CD4-positive, alpha-beta memory T cell (primary cell): ENCODE measurements around the gene ZNF768. TPM values are rescaled to one million over a fixed set of nuclear protein-coding genes. Genes with fewer than 3 reads are reported as not detected.

ENCODE experiments used
- CTCF ChIA-PET: fragments of 350-600 bp; sonication (Branson Sonifier 250); formaldehyde crosslinking; loops from one replicate; lab custom pipeline; 2021; ENCODE audit warnings: inconsistent platforms; ENCODE audit not compliant: partially characterized antibody; lab: Charles Lee
- POLR2A ChIA-PET: fragments of 350-600 bp; sonication (Branson Sonifier 250); formaldehyde crosslinking; loops from one replicate; lab custom pipeline; 2021; ENCODE audit not compliant: partially characterized antibody; lab: Charles Lee
- DNase-seq, 5 donors: peaks; one replicate each; pipeline versions ENCODE4 v3.0.0 to v3.0.0-alpha.2; 2020 to 2022; ENCODE audit warnings: mixed read lengths in 1 of 5
- H3K27ac ChIP-seq: one replicate; pipeline ENCODE4 v1.7.0; 2013; ENCODE audit warnings: low read depth, low read length
- H3K27me3 ChIP-seq: 2 replicates; pipeline ENCODE4 v1.7.0; 2013; ENCODE audit warnings: mild to moderate bottlenecking, low read length, moderate library complexity; ENCODE audit not compliant: insufficient read depth
- H3K36me3 ChIP-seq: 2 replicates; pipeline ENCODE4 v1.7.0; 2013; ENCODE audit warnings: mild to moderate bottlenecking, low read length, moderate library complexity; ENCODE audit not compliant: insufficient read depth
- H3K4me1 ChIP-seq: 2 replicates; pipeline ENCODE4 v1.7.0; 2013; ENCODE audit warnings: mild to moderate bottlenecking, low read length, moderate library complexity; ENCODE audit not compliant: insufficient read depth
- H3K4me3 ChIP-seq, 2 donors: one replicate each; pipeline ENCODE4 v1.7.0; 2013; ENCODE audit warnings: low read length in 2 of 2, mild to moderate bottlenecking in 1 of 2
- H3K9me3 ChIP-seq, 2 donors: one replicate each; pipeline ENCODE4 v1.7.0; 2013; ENCODE audit warnings: low read length in 2 of 2, control low read depth in 1 of 2; ENCODE audit not compliant: control insufficient read depth in 1 of 2
- H3K27ac Mint-ChIP-seq, 7 donors: one replicate each; pipeline ENCODE4 v1.8.0; 2020 to 2021; ENCODE audit warnings: mixed read lengths in 7 of 7, mild to moderate bottlenecking in 6 of 7, inconsistent platforms in 3 of 7, moderate library complexity in 3 of 7
- H3K27me3 Mint-ChIP-seq, 2 donors: one replicate each; pipeline ENCODE4 v1.8.0; 2020 to 2021; ENCODE audit warnings: mixed read lengths in 2 of 2
- H3K36me3 Mint-ChIP-seq, 2 donors: one replicate each; pipeline ENCODE4 v1.8.0; 2020 to 2021; ENCODE audit warnings: mixed read lengths in 2 of 2, inconsistent platforms in 1 of 2, mild to moderate bottlenecking in 1 of 2
- H3K4me1 Mint-ChIP-seq, 4 donors: one replicate each; pipeline ENCODE4 v1.8.0; 2020 to 2021; ENCODE audit warnings: mixed read lengths in 4 of 4, mild to moderate bottlenecking in 1 of 4
- H3K4me3 Mint-ChIP-seq, 8 donors: one replicate each; pipeline ENCODE4 v1.8.0; 2020 to 2021; ENCODE audit warnings: mixed read lengths in 8 of 8, mild to moderate bottlenecking in 7 of 8, moderate library complexity in 6 of 8, inconsistent platforms in 3 of 8
- H3K9me3 Mint-ChIP-seq, 8 donors: one replicate each; pipeline ENCODE4 v1.8.0; 2020 to 2021; ENCODE audit warnings: mixed read lengths in 8 of 8, mild to moderate bottlenecking in 5 of 8, inconsistent platforms in 3 of 8, moderate library complexity in 1 of 8
- intact Hi-C: fragments of 100-400 bp; cut with micrococcal nuclease; formaldehyde crosslinking; loops from one replicate; pipeline ENCODE4 v1.15.1; 2023
- polyA plus RNA-seq, 2 donors: library from polyadenylated mRNA; unstranded; fragments of 300-500 nt; fragmentation: Illumina TruSeq; gene quantifications; one replicate each; pipeline ENCODE4 v1.2.3, GENCODE V29; 2021
- total RNA-seq, 2 experiments: library from RNA; stranded (reverse); gene quantifications; one replicate each; pipeline ENCODE4 v1.2.3, GENCODE V29; 2021

The ZNF768 gene
- total and polyA plus RNA-seq, 4 experiments from 2014 or later = 0.69 to 6.1 (median 3.8) TPM

GRCh38 chr16:30534368-30535105 is 8.2 kb upstream of the ZNF768 start, which contains the start of gene ZNF747:
Gene ZNF747, minus strand, starts transcription at chr16:30534858. Its CDS starts 179 bp downstream, at chr16:30534679.
- H3K36me3 ChIP-seq = no peaks in the 10 kb centered on the region
- peaks cover 0 to 14% of the 10 kb centered on the region in 2 donors for H3K36me3 Mint-ChIP-seq
- intact Hi-C loops = loop anchor here (1.0 to 2.0 kb wide), 6 partner anchors 7 to 104 kb away; partner anchors contain the start of genes DCTPP1 and ZNF764
- CTCF ChIA-PET = interaction anchor here (0.6 to 4.7 kb wide), 29 partner anchors 9 to 127 kb away, joined by 3 to 101 read pairs (median 7); partner anchors contain the start of genes DCTPP1, PRR14, SEPHS2 and ZNF688
- H3K9me3 ChIP-seq = no peaks in the 10 kb centered on the region
- no peaks in the 10 kb centered on the region for H3K9me3 Mint-ChIP-seq
- H3K4me1 Mint-ChIP-seq = peaks cover 15 to 51% (median 31%) of the 10 kb centered on the region in 4 donors
- peak within 1 kb of the TSS; percentile 86 to 92 for H3K4me3 ChIP-seq
- POLR2A ChIA-PET = interaction anchor here (0.5 to 11.1 kb wide), 37 partner anchors 11 to 1713 kb away, joined by 3 to 457 read pairs (median 6); partner anchors contain the start of genes DCTPP1, FBRS, ITGAL and PRR14
- peak within 1 kb of the TSS; percentile 87 to 99 (median 93) for H3K4me3 Mint-ChIP-seq
- peak within 1 kb of the TSS; percentile 91 for H3K27ac ChIP-seq
- H3K27ac Mint-ChIP-seq = peak within 1 kb of the TSS; percentile 94 to 99 (median 97)
- no peaks in the 10 kb centered on the region for H3K27me3 ChIP-seq
- DNase-seq = peak; percentile 89 to 92 (median 90)
- peaks cover 42% of the 10 kb centered on the region for H3K4me1 ChIP-seq
- H3K27me3 Mint-ChIP-seq = no peaks in the 10 kb centered on the region

GRCh38 chr16:30533748-30534367 is 7.5 kb upstream of the ZNF768 start:
- Histone ChIP-seq H3K9me3 (no peaks in the 10 kb centered on the region), H3K36me3 (no peaks in the 10 kb centered on the region), H3K4me3 (peak overlapping the region in 1 of 2 donors; percentile 92), H3K27ac (peak overlapping the region; percentile 91), H3K27me3 (no peaks in the 10 kb centered on the region), H3K4me1 (peaks cover 48% of the 10 kb centered on the region)
- Mint-ChIP-seq H3K27ac (peak overlapping the region; percentile 90 to 98 (median 94)), H3K4me1 (peaks cover 18 to 52% (median 37%) of the 10 kb centered on the region in 4 donors), H3K9me3 (no peaks in the 10 kb centered on the region), H3K27me3 (no peaks in the 10 kb centered on the region), H3K4me3 (peak overlapping the region; percentile 81 to 99 (median 91)), H3K36me3 (peaks cover 0 to 14% of the 10 kb centered on the region in 2 donors)
- DNase-seq = no peak
- intact Hi-C loops = loop anchor here (2.0 kb wide), 1 partner anchor 85 kb away; no protein-coding TSS in a partner anchor
- POLR2A ChIA-PET = interaction anchor here (0.6 to 11.1 kb wide), 23 partner anchors 10 to 1712 kb away, joined by 3 to 457 read pairs (median 17); partner anchors contain the start of genes DCTPP1, FBRS, ITGAL and PRR14
- CTCF ChIA-PET = interaction anchor here (0.7 to 4.7 kb wide), 16 partner anchors 11 to 224 kb away, joined by 3 to 101 read pairs (median 12); partner anchors contain the start of genes DCTPP1, ZNF688 and ZNF764

GRCh38 chr16:30533146-30533522 is 6.8 kb upstream of the ZNF768 start:
- Mint-ChIP-seq H3K4me3 (peak overlapping the region; percentile 55 to 99 (median 76)), H3K36me3 (peaks cover 0 to 14% of the 10 kb centered on the region in 2 donors), H3K27me3 (no peaks in the 10 kb centered on the region), H3K9me3 (no peaks in the 10 kb centered on the region), H3K4me1 (peaks cover 20 to 58% (median 41%) of the 10 kb centered on the region in 4 donors), H3K27ac (peak overlapping the region in 5 of 7 donors; percentile 15 to 92 (median 62))
- Histone ChIP-seq H3K4me1 (peaks cover 53% of the 10 kb centered on the region), H3K27ac (no peak overlapping the region), H3K27me3 (no peaks in the 10 kb centered on the region), H3K36me3 (no peaks in the 10 kb centered on the region), H3K9me3 (no peaks in the 10 kb centered on the region), H3K4me3 (no peak overlapping the region)
- POLR2A ChIA-PET = interaction anchor here (1.4 to 11.1 kb wide), 10 partner anchors 9 to 117 kb away, joined by 6 to 457 read pairs (median 28); partner anchors contain the start of genes DCTPP1, ITGAL, PRR14 and ZNF688
- no peak for DNase-seq
- CTCF ChIA-PET = interaction anchor here (1.0 to 4.2 kb wide), 4 partner anchors 25 to 84 kb away, joined by 5 to 101 read pairs (median 24); partner anchors contain the start of genes ZNF688 and ZNF764
- intact Hi-C loops = no loop called here

- Mint-ChIP-seq H3K4me3 (peak overlapping the region in 5 of 8 donors; percentile 55 to 99 (median 76)), H3K27ac (peak overlapping the region in 2 of 7 donors; percentile 86 to 91), H3K27me3 (no peaks in the 10 kb centered on the region), H3K9me3 (no peaks in the 10 kb centered on the region), H3K36me3 (peaks cover 0 to 15% of the 10 kb centered on the region in 2 donors), H3K4me1 (peaks cover 26 to 64% (median 47%) of the 10 kb centered on the region in 4 donors)
- H3K9me3 ChIP-seq = no peaks in the 10 kb centered on the region
- CTCF ChIA-PET = interaction anchor here (0.8 kb wide), 1 partner anchor 83 kb away, joined by 3 read pairs; no protein-coding TSS in a partner anchor
- intact Hi-C loops = no loop called here
- H3K27me3 ChIP-seq = no peaks in the 10 kb centered on the region
- peaks cover 59% of the 10 kb centered on the region for H3K4me1 ChIP-seq
- H3K4me3 ChIP-seq = no peak overlapping the region
- H3K27ac ChIP-seq = no peak overlapping the region
- POLR2A ChIA-PET = interaction anchor here (3.3 to 11.1 kb wide), 4 partner anchors 23 to 118 kb away, joined by 16 to 457 read pairs (median 64); partner anchors contain the start of genes PRR14, ZNF688, ZNF764 and ZNF785
- no peaks in the 10 kb centered on the region for H3K36me3 ChIP-seq
- no peak for DNase-seq
Observed at GRCh38 chr16:30532285-30533145, 6.1 kb upstream of the ZNF768 start.

GRCh38 chr16:30530163-30531037 is 4.0 kb upstream of the ZNF768 start:
- Mint-ChIP-seq H3K9me3 (no peaks in the 10 kb centered on the region), H3K36me3 (peaks cover 0 to 19% of the 10 kb centered on the region in 2 donors), H3K27me3 (no peaks in the 10 kb centered on the region), H3K27ac (peak overlapping the region; percentile 74 to 86 (median 81)), H3K4me1 (peaks cover 22 to 53% (median 40%) of the 10 kb centered on the region in 4 donors), H3K4me3 (peak overlapping the region in 4 of 8 donors; percentile 12 to 41 (median 32))
- ChIA-PET CTCF (interaction anchor here (1.4 to 3.2 kb wide), 3 partner anchors 27 to 101 kb away, joined by 5 to 16 read pairs (median 5); partner anchors contain the start of genes DCTPP1 and ZNF764), POLR2A (interaction anchor here (0.5 to 11.1 kb wide), 9 partner anchors 13 to 68 kb away, joined by 3 to 457 read pairs (median 3); partner anchors contain the start of genes ZNF688, ZNF764 and ZNF785)
- Histone ChIP-seq H3K9me3 (no peaks in the 10 kb centered on the region), H3K27ac (peak overlapping the region; percentile 36), H3K36me3 (no peaks in the 10 kb centered on the region), H3K4me1 (peaks cover 59% of the 10 kb centered on the region), H3K27me3 (no peaks in the 10 kb centered on the region), H3K4me3 (no peak overlapping the region)
- intact Hi-C loops = no loop called here
- DNase-seq = peak in 4 of 5 donors; percentile 53 to 64 (median 56)
